ENCODE data around the gene ABCC2.

- no peak for TF ChIP-seq CTCF (IDR thresholded peaks at IDR 0.05; ENCODE audit: borderline replicate concordance, extremely low read depth, low read length, poor library complexity, severe bottlenecking)
- TF ChIP-seq EZH2 (IDR thresholded peaks at IDR 0.05; ENCODE audit: borderline replicate concordance, low read depth, low read length, severe bottlenecking): no peak
These were observed 558 bp upstream of the ABCC2 start for GRCh38 chr10:99781734-99782429.
